Progenitor cell of endocrine pancreas (in vitro differentiated cells): Measurements from ENCODE around the gene MYCN. TPM values are rescaled to one million over a fixed set of nuclear protein-coding genes. Genes with fewer than 3 reads are reported as not detected.
A peak's percentile ranks its signal among the peaks of the same experiment; 100 is the strongest.

Experiments used
- DNase-seq: peaks from one replicate; pipeline ENCODE4 v3.0.0; 2021; ENCODE audit warnings: low spot score; ENCODE audit not compliant: unreplicated experiment
- H3K27ac Mint-ChIP-seq: 2 replicates; pipeline ENCODE4 v1.8.0; 2021; ENCODE audit warnings: mild to moderate bottlenecking, moderate library complexity, mixed read lengths
- H3K27me3 Mint-ChIP-seq: 2 replicates; pipeline ENCODE4 v1.8.0; 2021; ENCODE audit warnings: mixed read lengths
- H3K36me3 Mint-ChIP-seq: 2 replicates; pipeline ENCODE4 v1.8.0; 2022; ENCODE audit warnings: mixed read lengths; ENCODE audit not compliant: insufficient read depth
- H3K4me1 Mint-ChIP-seq: 2 replicates; pipeline ENCODE4 v1.8.0; 2021; ENCODE audit warnings: low read depth, mixed read lengths
- H3K4me3 Mint-ChIP-seq: 2 replicates; pipeline ENCODE4 v1.8.0; 2021; ENCODE audit warnings: low read depth, mild to moderate bottlenecking, moderate library complexity, mixed read lengths
- H3K9me3 Mint-ChIP-seq: 2 replicates; pipeline ENCODE4 v1.8.0; 2021; ENCODE audit warnings: low read depth, mixed read lengths
- total RNA-seq: library from RNA; stranded (reverse); gene quantifications from 2 replicates; pipeline ENCODE4 v1.2.1, GENCODE V29; 2021
- TF ChIP-seq, protein P1 (sequence below): fragments of 200-600 bp; sonication (generic); IDR thresholded peaks from one replicate; pipeline ENCODE4 v1.5.0; 2021; ENCODE audit warnings: antibody characterized with exemption, mild to moderate bottlenecking; ENCODE audit not compliant: unreplicated experiment

The MYCN gene
- total RNA-seq, 1 donor from 2014 or later = 15.5 TPM

DNA sequence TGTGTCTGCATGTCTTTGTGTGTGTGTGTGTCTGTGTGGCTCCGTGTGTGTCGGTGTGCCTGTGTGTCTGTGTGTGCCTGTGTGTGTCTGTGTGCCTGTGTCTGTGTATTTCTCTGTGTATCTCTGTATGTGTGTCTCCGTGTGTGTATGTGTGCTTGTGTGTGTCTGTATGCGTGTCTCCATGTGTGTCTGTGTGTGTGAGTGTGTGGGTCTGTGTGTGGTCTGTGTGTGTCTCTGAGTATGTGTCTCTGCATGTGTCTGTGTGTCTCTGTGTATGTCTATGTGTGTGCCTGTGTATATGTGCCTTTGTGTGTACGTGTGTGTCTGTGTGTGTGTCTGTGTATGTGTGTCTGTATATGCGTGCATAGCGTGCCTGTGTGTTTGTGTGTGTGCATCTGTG is 45.2 kb downstream of the MYCN start:
- H3K4me1 Mint-ChIP-seq = peaks cover 14% of the 10 kb centered on the region
- H3K27me3 Mint-ChIP-seq = no peaks in the 10 kb centered on the region
- no peak overlapping the region for H3K27ac Mint-ChIP-seq
- no peaks in the 10 kb centered on the region for H3K9me3 Mint-ChIP-seq
- TF ChIP-seq, protein P1, sequence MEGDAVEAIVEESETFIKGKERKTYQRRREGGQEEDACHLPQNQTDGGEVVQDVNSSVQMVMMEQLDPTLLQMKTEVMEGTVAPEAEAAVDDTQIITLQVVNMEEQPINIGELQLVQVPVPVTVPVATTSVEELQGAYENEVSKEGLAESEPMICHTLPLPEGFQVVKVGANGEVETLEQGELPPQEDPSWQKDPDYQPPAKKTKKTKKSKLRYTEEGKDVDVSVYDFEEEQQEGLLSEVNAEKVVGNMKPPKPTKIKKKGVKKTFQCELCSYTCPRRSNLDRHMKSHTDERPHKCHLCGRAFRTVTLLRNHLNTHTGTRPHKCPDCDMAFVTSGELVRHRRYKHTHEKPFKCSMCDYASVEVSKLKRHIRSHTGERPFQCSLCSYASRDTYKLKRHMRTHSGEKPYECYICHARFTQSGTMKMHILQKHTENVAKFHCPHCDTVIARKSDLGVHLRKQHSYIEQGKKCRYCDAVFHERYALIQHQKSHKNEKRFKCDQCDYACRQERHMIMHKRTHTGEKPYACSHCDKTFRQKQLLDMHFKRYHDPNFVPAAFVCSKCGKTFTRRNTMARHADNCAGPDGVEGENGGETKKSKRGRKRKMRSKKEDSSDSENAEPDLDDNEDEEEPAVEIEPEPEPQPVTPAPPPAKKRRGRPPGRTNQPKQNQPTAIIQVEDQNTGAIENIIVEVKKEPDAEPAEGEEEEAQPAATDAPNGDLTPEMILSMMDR = no peak
- no peaks in the 10 kb centered on the region for H3K36me3 Mint-ChIP-seq
- no peak for DNase-seq
- no peak overlapping the region for H3K4me3 Mint-ChIP-seq

DNA sequence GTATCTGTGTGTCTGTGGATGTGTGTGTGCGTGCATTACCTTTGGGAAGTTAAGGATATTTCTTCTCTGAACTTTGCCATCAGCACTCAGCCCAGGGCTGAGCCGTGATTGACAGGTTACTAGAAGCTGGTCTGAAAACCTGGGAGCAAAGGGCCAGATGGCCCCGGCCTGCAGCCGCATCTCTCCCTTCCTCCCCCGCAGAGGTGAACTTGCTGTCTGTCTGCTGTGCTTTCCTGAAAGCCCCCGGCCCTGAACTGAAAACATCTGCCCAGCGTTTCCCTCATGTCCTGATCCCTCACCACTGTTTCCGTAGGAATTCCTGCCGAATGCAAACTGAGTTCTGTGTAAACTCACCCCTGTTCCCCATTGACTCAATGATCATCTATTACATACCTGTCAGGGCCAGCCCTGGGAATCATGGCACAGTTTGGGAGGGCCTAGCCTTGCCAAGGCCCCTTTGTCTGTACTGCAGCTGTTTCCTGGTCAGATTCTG is 45.8 kb downstream of the MYCN start:
- no peak for DNase-seq
- Mint-ChIP-seq H3K27me3 (no peaks in the 10 kb centered on the region), H3K27ac (no peak overlapping the region), H3K4me3 (no peak overlapping the region), H3K4me1 (peaks cover 14% of the 10 kb centered on the region), H3K36me3 (no peaks in the 10 kb centered on the region), H3K9me3 (no peaks in the 10 kb centered on the region)
- TF ChIP-seq, protein P1 = no peak

DNA sequence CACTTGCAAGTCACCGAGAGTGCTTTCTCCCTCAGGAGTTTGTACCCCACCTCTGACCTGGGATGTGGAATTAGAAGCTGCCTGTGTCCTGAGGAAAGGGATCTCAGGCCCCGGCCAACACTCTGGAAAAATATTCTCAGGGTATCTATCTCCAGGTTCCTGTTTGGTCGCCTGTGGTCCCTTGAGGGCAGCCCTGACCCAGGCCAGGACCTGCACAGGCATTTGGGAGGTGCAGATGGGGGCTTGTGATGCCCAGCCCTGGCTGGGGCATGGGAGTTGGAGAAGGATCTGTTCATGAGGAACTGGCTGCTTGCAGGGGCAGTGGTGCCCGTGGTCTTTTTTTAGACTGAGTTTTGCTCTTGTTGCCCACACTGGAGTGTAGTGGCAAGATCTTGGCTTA is 46.3 kb downstream of the MYCN start:
- Mint-ChIP-seq H3K4me1 (peaks cover 14% of the 10 kb centered on the region), H3K4me3 (no peak overlapping the region), H3K27me3 (no peaks in the 10 kb centered on the region), H3K9me3 (no peaks in the 10 kb centered on the region), H3K27ac (no peak overlapping the region), H3K36me3 (no peaks in the 10 kb centered on the region)
- DNase-seq = no peak
- TF ChIP-seq, protein P1 = no peak

DNA sequence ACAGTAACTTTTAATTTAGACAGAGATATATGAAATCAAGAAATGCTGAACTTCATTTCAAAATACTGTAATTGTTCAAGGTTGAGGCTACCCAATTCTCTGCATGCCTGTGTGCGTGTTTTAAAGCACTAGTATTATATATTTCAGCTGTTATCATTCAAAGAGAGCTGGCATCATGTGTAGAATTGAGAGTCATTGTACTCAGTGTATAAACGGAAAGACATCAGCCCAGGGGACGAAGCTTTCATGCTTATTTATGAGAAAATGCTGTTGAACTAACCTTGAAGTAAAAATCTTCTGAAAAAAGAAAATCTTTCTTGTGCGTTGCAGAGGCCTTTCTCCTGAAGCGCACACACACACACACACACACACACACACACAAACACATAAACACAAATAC is 48.4 kb downstream of the MYCN start:
- peak overlapping the region; percentile 1 for H3K27ac Mint-ChIP-seq
- no peaks in the 10 kb centered on the region for H3K27me3 Mint-ChIP-seq
- H3K36me3 Mint-ChIP-seq = no peaks in the 10 kb centered on the region
- no peaks in the 10 kb centered on the region for H3K9me3 Mint-ChIP-seq
- H3K4me1 Mint-ChIP-seq = peaks cover 11% of the 10 kb centered on the region
- DNase-seq = no peak
- TF ChIP-seq, protein P1 = no peak
- no peak overlapping the region for H3K4me3 Mint-ChIP-seq

DNA sequence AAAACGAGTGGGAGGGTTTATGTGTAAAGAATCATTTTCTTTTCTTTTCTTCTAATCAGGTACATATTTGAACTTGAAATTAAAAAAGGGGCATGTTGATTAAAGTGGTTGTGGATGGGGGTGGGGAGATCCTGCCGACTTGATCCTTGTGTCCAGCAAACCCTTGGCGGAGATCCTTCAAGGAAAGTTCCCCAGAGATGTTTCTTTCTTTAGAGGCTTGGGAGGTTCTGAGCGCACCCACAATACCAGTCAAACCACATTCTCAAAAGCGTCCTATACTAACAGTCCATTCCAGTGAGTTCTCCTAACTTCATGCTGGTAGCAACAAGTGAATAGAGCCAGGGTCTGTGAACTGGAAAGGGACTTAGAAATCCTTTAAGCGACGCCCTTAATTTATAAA is 49.2 kb downstream of the MYCN start:
- Mint-ChIP-seq H3K9me3 (no peaks in the 10 kb centered on the region), H3K27ac (peak overlapping the region; percentile 91), H3K4me3 (no peak overlapping the region), H3K27me3 (no peaks in the 10 kb centered on the region), H3K36me3 (no peaks in the 10 kb centered on the region), H3K4me1 (peaks cover 11% of the 10 kb centered on the region)
- TF ChIP-seq, protein P1 = no peak
- no peak for DNase-seq
